Stomach (tissue), 4 donors: ENCODE data around the gene ZMAT5.

Experiments used
- POLR2A ChIP-seq, 4 donors: fragments of 450-650 bp; IDR thresholded peaks; one replicate each; pipeline ENCODE4 v1.6.1; 2016; ENCODE audit warnings: antibody characterized with exemption in 4 of 4, control low read depth in 2 of 4, mild to moderate bottlenecking in 1 of 4, moderate library complexity in 1 of 4
- POLR2AphosphoS5 ChIP-seq, 3 donors: sonication (generic); formaldehyde crosslinking; IDR thresholded peaks; one replicate each; pipeline ENCODE4 v1.6.1; 2016; ENCODE audit warnings: antibody characterized with exemption in 3 of 3
- TF ChIP-seq, protein P1 (sequence below), 7 experiments: fragments of 450-650 bp in 4 of 7; fragments of 200-600 bp in 3 of 7; sonication (generic) in 3 of 7; IDR thresholded peaks; one replicate each; pipeline ENCODE4 v1.5.1; 2016 to 2019; ENCODE audit warnings: antibody characterized with exemption in 7 of 7, control low read depth in 2 of 7, mild to moderate bottlenecking in 1 of 7

GRCh38 chr22:29705651-29706050, 61.2 kb downstream of the ZMAT5 start:
- TF ChIP-seq, protein P1, sequence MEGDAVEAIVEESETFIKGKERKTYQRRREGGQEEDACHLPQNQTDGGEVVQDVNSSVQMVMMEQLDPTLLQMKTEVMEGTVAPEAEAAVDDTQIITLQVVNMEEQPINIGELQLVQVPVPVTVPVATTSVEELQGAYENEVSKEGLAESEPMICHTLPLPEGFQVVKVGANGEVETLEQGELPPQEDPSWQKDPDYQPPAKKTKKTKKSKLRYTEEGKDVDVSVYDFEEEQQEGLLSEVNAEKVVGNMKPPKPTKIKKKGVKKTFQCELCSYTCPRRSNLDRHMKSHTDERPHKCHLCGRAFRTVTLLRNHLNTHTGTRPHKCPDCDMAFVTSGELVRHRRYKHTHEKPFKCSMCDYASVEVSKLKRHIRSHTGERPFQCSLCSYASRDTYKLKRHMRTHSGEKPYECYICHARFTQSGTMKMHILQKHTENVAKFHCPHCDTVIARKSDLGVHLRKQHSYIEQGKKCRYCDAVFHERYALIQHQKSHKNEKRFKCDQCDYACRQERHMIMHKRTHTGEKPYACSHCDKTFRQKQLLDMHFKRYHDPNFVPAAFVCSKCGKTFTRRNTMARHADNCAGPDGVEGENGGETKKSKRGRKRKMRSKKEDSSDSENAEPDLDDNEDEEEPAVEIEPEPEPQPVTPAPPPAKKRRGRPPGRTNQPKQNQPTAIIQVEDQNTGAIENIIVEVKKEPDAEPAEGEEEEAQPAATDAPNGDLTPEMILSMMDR (IDR thresholded peaks at IDR 0.05) = no peak
- TF ChIP-seq POLR2AphosphoS5 (IDR thresholded peaks at IDR 0.05) = no peak
- TF ChIP-seq POLR2A (IDR thresholded peaks at IDR 0.05) = no peak
